ENCODE results near the gene SH3D19.
"Not testable (repeated sequence)": the region's sequence is repeated elsewhere in the genome, so short reads cannot be mapped to it uniquely, and the experiment has no call there.

Gene SH3D19

GRCh38 chr4:151325111-151325948 is at the start of gene SH3D19:
Gene SH3D19, minus strand, starts transcription at chr4:151325605. Its CDS starts 253 bp downstream, at chr4:151325352.
- DNase-seq, result no peak

DNA sequence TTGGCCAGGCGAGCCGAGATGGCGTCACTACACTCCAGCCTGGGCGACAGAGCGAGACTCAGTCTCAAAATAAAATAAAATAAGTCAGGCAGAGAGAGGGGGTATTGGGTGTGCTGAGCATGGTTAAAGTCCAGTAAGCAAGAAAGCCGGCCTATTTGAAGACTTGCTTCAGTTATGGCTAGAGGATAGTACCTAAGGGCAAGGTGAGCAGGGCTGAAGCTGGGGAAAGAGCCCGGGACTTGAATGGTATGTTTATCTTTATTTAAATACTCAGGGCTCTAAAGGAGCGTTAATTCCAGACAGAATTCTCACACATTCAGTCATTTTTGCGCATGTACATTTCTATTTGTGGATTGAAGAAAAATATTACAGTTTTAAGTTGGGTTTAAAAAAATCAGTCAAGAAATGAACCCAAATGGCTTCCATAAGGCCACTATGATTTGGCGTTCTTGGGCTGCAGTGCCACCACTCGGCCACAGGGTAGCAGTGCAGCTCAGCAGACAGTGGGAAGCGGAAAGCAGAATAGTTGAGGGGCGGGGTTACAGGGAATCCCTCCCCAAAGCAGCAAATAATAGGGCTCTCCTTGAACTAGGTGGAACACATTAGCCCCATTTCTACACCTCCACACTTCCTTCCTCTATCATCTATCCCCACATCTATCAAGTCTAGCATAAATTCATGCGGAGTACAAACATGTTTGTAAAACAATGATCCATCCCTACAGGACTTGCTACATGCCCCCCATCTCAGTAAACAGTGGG is 37.2 kb upstream of the SH3D19 start:
- DNase-seq, result peak; percentile 81

GRCh38 chr4:151361966-151362365 is 36.6 kb upstream of the SH3D19 start:
- DNase-seq, result no peak

GRCh38 chr4:151361126-151361525 is 35.7 kb upstream of the SH3D19 start:
- no peak for DNase-seq

DNA sequence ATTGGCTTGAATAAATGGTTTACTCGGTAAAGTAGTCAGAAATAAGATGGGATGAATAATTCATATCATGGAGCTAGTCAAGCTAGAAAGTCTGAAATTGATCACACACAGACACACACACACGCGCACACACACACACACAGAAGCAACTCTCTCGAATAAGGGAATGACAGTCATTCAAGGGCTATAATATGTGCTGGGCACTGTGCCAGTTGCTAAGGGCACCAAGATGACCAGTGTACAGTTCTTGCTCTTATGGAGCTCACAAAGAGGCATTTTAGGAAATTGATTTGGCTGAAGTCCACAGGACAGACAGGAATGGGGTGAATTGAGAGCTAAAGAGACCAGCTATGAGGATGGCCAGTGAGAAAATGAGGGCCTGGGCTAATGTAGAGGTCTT is 34.2 kb upstream of the SH3D19 start:
- DNase-seq, result no peak

DNA sequence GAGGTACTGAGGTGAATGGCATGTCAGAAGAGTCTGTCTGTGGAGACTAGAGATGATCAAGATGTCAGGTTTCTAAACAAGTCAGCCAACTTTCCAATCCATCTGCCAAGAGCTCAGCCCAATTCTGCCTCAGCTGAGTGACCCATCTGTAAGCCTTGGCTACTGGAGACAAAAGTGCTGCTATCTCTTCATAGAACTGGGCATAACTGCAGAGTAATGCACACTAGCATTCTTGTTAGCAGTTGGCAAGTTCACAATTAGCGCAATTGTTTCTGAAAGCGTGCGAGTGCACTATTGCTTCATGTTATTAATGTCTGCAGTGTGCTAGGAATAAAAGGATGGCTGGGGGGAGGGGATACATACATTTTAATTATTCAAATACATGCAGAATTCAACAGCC is 32.9 kb upstream of the SH3D19 start:
- no peak for DNase-seq

GRCh38 chr4:151356510-151356909 is 31.1 kb upstream of the SH3D19 start:
- no peak for DNase-seq

GRCh38 chr4:151355155-151355554 is 29.8 kb upstream of the SH3D19 start:
- DNase-seq, result no peak

DNA sequence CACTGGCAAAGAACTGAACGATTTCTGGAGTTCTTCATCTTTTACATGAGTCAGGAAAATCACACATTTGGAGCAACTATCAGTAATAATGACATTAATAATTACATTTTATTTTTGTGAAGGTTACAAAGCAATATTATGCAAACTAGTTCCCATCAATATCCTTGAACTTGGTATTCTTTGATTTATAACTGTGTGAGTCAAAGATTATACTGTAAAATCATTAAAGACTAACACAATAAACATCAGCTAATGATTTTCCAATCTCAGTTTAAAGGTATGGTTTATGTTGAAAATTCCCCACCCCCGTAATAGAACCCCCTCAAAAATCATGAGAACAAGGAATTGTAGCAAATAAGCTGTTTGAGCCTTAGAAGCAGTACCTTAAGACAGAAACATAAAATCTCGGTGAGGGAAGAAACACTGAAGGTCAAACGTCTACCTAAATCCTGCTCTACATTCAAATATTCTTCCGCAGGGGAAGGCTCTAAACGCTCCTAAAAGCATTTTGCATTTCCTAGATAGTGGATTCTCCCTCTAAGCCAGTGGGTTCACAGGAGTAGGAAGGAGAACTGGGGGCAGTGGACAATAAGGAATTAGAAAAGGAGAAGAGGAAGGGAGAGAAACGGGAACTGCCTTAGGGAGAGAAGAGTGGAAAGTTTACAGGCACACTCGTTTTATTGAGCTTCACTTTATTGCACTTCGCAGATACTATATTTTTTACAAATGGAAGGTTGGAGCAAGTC is 22.3 kb upstream of the SH3D19 start:
- no peak for DNase-seq

DNA sequence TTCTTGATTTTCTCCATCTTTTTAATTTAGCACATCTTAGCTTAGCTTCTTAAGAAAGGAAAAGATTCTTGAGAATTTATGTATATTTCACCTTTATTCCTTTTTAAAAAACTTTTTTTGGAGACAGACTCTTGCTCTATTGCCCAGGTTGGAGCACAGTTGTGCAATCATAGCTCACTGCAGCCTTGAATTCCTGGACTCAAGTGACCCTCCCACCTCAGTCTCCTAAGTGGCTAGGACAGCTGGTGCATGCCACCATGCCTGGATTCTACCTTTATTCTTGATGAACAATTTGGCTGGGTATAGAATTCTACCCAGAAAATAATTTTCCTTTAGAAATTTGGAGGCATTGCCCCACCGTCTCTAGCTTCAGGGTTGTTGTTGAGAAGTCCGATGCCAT is 19.5 kb upstream of the SH3D19 start:
- no peak for DNase-seq

DNA sequence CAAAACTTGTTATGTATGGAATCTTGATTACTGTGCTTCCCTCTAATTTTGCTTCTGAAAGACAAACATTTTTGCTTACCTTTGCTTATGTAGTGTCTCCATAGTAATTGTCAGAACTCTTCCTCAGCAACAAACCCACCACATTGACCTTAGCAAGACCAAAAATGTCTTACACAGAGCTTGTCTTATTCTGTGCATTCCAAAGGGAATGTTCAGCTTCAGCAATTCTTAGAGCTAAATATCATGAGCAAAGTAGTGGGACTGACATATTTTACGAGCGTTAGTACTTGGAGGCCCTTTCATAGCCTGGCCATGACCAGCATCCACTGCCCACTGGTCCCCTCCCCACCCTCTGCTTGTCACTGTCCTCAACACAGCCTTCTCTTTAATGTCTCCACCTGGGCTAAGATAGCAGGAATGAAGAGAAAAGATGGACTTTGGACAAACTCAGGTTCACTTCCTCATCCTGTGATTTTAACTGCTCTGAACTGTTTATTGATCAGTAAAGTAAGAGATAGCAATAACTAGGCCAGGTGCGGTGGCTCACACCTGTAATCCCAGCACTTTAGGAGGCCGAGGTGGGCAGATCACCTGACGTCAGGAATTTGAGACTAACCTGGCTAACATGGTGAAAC is 15.5 kb upstream of the SH3D19 start:
- no peak for DNase-seq

DNA sequence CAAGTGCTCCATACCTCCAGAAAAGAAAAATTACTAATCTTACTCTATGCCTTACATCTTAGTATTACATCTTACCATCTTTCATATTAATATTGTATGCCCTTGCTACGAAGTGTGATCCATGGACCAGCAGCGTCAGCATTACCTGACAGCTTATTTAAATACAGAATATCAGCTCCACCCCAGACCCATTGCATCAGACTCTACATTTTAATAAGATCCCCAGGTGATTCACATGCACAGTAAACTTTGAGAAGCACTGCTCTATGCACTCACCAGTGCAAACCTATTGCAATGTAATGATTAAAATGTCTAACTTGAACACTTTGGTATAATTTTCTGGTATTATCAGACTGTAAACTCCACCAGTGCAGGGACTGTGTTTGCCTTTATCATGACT is 14.1 kb upstream of the SH3D19 start:
- DNase-seq, result no peak

GRCh38 chr4:151331276-151332042 is 6.1 kb upstream of the SH3D19 start:
- DNase-seq, result no peak

DNA sequence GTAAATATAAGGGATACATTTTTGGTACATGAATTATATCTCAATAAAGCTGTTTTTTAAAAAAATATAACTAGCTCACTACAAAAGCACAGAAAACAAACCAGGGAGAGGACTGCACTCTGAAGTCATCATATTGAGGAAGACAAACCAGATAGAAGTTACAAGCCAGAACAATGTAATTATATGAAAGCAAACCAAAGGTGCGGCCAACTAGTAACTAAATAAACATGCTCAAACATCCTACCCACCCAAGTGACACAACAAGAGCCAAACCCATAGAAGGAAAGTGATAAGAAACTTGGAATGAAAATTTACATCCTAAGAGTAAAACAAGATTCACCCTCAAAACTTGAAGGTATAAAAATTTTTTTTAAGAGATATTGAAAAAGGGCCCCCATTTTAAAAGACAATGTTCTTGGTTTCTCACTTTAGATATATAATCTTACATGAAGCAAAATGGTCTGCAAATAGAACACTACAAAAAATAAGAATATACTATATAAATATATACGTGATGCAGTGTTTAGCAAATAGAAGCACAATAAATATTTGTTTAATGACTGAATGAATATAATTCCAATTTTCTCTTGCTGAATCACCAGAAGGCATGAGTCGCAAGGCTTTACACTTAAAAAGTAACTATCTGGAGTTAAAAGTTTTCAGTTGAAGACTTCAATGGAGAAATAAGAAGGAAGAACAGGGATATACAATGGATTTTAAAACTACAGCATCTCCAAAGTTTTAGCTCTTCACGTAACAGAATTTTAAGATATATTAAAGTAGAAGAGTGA is 4.0 kb upstream of the SH3D19 start:
- DNase-seq, result no peak

DNA sequence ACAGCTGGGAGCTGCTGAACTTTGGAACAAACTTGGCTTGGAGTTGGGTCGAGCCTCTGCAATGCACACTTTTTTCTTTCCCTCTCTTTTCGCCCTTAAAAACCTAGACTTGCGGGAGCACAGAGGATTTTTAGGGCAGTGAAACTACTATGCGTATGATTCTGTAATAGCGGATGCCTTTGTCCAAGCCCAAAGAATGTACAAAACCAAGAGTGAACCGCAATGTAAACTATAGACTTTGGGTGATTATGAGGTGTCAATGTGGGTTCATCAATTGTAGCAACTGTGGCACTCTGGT is 493 bp upstream of the SH3D19 start:
- DNase-seq, result no peak

- no peak for DNase-seq
Observed at GRCh38 chr4:151324752-151325110, 674 bp downstream of the SH3D19 start.

- no peak for DNase-seq
Observed at GRCh38 chr4:151324124-151324751, 1.2 kb downstream of the SH3D19 start.

- DNase-seq, result no peak
Observed at GRCh38 chr4:151323667-151324066, 1.7 kb downstream of the SH3D19 start.

- DNase-seq, result no peak
Observed at GRCh38 chr4:151322570-151322969, 2.8 kb downstream of the SH3D19 start.

- DNase-seq, result not testable (repeated sequence)
Observed at GRCh38 chr4:151322161-151322560, 3.2 kb downstream of the SH3D19 start.

GRCh38 chr4:151321586-151321985 is 3.8 kb downstream of the SH3D19 start:
- DNase-seq, result no peak
